Gastroesophageal sphincter (tissue), 4 donors: ENCODE results near the gene EIF4E3. TPM values are rescaled to one million over a fixed set of nuclear protein-coding genes. Genes with fewer than 3 reads are reported as not detected.

ENCODE experiments used
- ATAC-seq: fragments of 150-250 bp; one replicate; pipeline ENCODE4 v1.9.1; 2016; ENCODE audit warnings: mild to moderate bottlenecking, moderate library complexity
- H3K27ac ChIP-seq, 4 donors: fragments of 200-600 bp; sonication (generic) in 3 of 4; 1 replicate in 3 of 4; 2 replicates in 1 of 4; pipeline ENCODE4 v1.5.1; 2016 to 2019
- H3K27me3 ChIP-seq: fragments of 200-600 bp; sonication (generic); one replicate; pipeline ENCODE4 v1.5.1; 2019
- H3K36me3 ChIP-seq, 2 donors: fragments of 200-600 bp; sonication (generic); one replicate each; pipeline ENCODE4 v1.5.1; 2019; ENCODE audit warnings: control low read depth in 1 of 2
- H3K4me1 ChIP-seq, 3 donors: fragments of 200-600 bp; sonication (generic); 1 replicate in 2 of 3; 2 replicates in 1 of 3; pipeline ENCODE4 v1.5.1; 2016 to 2019; ENCODE audit warnings: control low read depth in 2 of 3
- H3K4me3 ChIP-seq, 2 donors: fragments of 200-600 bp; sonication (generic); one replicate each; pipeline ENCODE4 v1.5.1; 2019; ENCODE audit warnings: mild to moderate bottlenecking in 1 of 2, moderate library complexity in 1 of 2
- H3K9me3 ChIP-seq, 3 donors: fragments of 200-600 bp; sonication (generic); one replicate each; pipeline ENCODE4 v1.5.1; 2017 to 2019; ENCODE audit warnings: control low read depth in 2 of 3
- EP300 ChIP-seq: sonication (generic); formaldehyde crosslinking; IDR thresholded peaks from one replicate; pipeline ENCODE4 v1.6.1; 2017; ENCODE audit warnings: antibody characterized with exemption, mild to moderate bottlenecking
- POLR2A ChIP-seq, 2 donors: fragments of 450-650 bp; IDR thresholded peaks; one replicate each; pipeline ENCODE4 v1.6.1; 2017; ENCODE audit warnings: antibody characterized with exemption in 2 of 2, mild to moderate bottlenecking in 2 of 2, moderate library complexity in 1 of 2
- POLR2AphosphoS5 ChIP-seq: sonication (generic); formaldehyde crosslinking; IDR thresholded peaks from one replicate; pipeline ENCODE4 v1.6.1; 2017; ENCODE audit warnings: antibody characterized with exemption
- WGBS, 2 donors: methylation state at CpG; one replicate each; pipeline ENCODE4 v1.1.5; 2018; ENCODE audit warnings: low coverage in 1 of 2; 5-methylcytosine and 5-hydroxymethylcytosine counted together
- total RNA-seq, 4 donors: library from RNA; depleted of rRNA; stranded (reverse); fragments of >200 nt; gene quantifications; one replicate each; pipeline ENCODE4 v1.1.0, GENCODE V29; 2016
- TF ChIP-seq, protein P1 (sequence below), 4 experiments: fragments of 200-600 bp in 2 of 4; fragments of 450-650 bp in 2 of 4; sonication (generic) in 1 of 4; IDR thresholded peaks; one replicate each; pipeline ENCODE4 v1.5.1; 2017 to 2019; ENCODE audit warnings: antibody characterized with exemption in 4 of 4, mild to moderate bottlenecking in 2 of 4, moderate library complexity in 2 of 4

The EIF4E3 gene
- total RNA-seq, 4 donors from 2014 or later: 28.8 to 55.8 (median 41.6) TPM

GRCh38 chr3:71647751-71648150 lies 77.5 kb downstream of the EIF4E3 start:
- no peak for ATAC-seq
- H3K27ac ChIP-seq: no peak overlapping the region
- no peak overlapping the region for H3K4me3 ChIP-seq
- H3K36me3 ChIP-seq: no peaks in the 10 kb centered on the region
- H3K27me3 ChIP-seq: no peaks in the 10 kb centered on the region
- WGBS, 2 donors: 54 to 65% methylated on average over 3 of the region's 3 CpGs
- H3K4me1 ChIP-seq: peaks cover 0 to 27% (median 0%) of the 10 kb centered on the region in 3 donors
- H3K9me3 ChIP-seq: no peaks in the 10 kb centered on the region
- TF ChIP-seq, protein P1, sequence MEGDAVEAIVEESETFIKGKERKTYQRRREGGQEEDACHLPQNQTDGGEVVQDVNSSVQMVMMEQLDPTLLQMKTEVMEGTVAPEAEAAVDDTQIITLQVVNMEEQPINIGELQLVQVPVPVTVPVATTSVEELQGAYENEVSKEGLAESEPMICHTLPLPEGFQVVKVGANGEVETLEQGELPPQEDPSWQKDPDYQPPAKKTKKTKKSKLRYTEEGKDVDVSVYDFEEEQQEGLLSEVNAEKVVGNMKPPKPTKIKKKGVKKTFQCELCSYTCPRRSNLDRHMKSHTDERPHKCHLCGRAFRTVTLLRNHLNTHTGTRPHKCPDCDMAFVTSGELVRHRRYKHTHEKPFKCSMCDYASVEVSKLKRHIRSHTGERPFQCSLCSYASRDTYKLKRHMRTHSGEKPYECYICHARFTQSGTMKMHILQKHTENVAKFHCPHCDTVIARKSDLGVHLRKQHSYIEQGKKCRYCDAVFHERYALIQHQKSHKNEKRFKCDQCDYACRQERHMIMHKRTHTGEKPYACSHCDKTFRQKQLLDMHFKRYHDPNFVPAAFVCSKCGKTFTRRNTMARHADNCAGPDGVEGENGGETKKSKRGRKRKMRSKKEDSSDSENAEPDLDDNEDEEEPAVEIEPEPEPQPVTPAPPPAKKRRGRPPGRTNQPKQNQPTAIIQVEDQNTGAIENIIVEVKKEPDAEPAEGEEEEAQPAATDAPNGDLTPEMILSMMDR (IDR thresholded peaks at IDR 0.05): no peak
- TF ChIP-seq POLR2AphosphoS5 (no peak), EP300 (no peak), POLR2A (IDR thresholded peaks at IDR 0.05) (no peak)

- H3K27ac ChIP-seq: no peak overlapping the region
- no peak for ATAC-seq
- peaks cover 0 to 19% (median 0%) of the 10 kb centered on the region in 3 donors for H3K4me1 ChIP-seq
- TF ChIP-seq, protein P1 (IDR thresholded peaks at IDR 0.05): no peak
- TF ChIP-seq EP300 (no peak), POLR2A (IDR thresholded peaks at IDR 0.05) (no peak), POLR2AphosphoS5 (no peak)
- H3K36me3 ChIP-seq: no peaks in the 10 kb centered on the region
- no peak overlapping the region for H3K4me3 ChIP-seq
- H3K27me3 ChIP-seq: no peaks in the 10 kb centered on the region
- no peaks in the 10 kb centered on the region for H3K9me3 ChIP-seq
Measured at GRCh38 chr3:71646971-71647370, 78.2 kb downstream of the EIF4E3 start.

GRCh38 chr3:71645140-71645539 lies 80.1 kb downstream of the EIF4E3 start:
- TF ChIP-seq POLR2AphosphoS5: no peak
- TF ChIP-seq, protein P1 (IDR thresholded peaks at IDR 0.05): no peak
- TF ChIP-seq POLR2A (IDR thresholded peaks at IDR 0.05): no peak
- TF ChIP-seq EP300: no peak
- no peak overlapping the region for H3K27ac ChIP-seq
- no peaks in the 10 kb centered on the region for H3K27me3 ChIP-seq
- H3K36me3 ChIP-seq: no peaks in the 10 kb centered on the region
- H3K4me3 ChIP-seq: no peak overlapping the region
- 94 to 97% methylated on average over 3 of the region's 3 CpGs for WGBS, 2 donors
- peaks cover 0 to 13% (median 0%) of the 10 kb centered on the region in 3 donors for H3K4me1 ChIP-seq
- no peak for ATAC-seq
- no peaks in the 10 kb centered on the region for H3K9me3 ChIP-seq

GRCh38 chr3:71641674-71642073 lies 83.5 kb downstream of the EIF4E3 start:
- H3K36me3 ChIP-seq: no peaks in the 10 kb centered on the region
- no peak overlapping the region for H3K4me3 ChIP-seq
- WGBS, 2 donors: 80 to 89% methylated on average over 4 of the region's 4 CpGs
- H3K27ac ChIP-seq: no peak overlapping the region
- H3K9me3 ChIP-seq: no peaks in the 10 kb centered on the region
- peaks cover 0 to 3% (median 0%) of the 10 kb centered on the region in 3 donors for H3K4me1 ChIP-seq
- no peak for ATAC-seq
- no peak for TF ChIP-seq POLR2A (IDR thresholded peaks at IDR 0.05)
- TF ChIP-seq EP300: no peak
- TF ChIP-seq, protein P1 (IDR thresholded peaks at IDR 0.05): no peak
- no peak for TF ChIP-seq POLR2AphosphoS5
- H3K27me3 ChIP-seq: no peaks in the 10 kb centered on the region

GRCh38 chr3:71640331-71640983 lies 84.7 kb downstream of the EIF4E3 start:
- ATAC-seq: no peak
- H3K27me3 ChIP-seq: no peaks in the 10 kb centered on the region
- TF ChIP-seq EP300 (no peak), POLR2A (IDR thresholded peaks at IDR 0.05) (no peak), POLR2AphosphoS5 (no peak)
- TF ChIP-seq, protein P1 (IDR thresholded peaks at IDR 0.05): no peak

More at GRCh38 chr3:71640331-71640983, 84.7 kb downstream of the EIF4E3 start:
- Histone ChIP-seq H3K36me3 (no peaks in the 10 kb centered on the region), H3K4me3 (no peak overlapping the region), H3K9me3 (no peaks in the 10 kb centered on the region), H3K4me1 (no peaks in the 10 kb centered on the region), H3K27ac (no peak overlapping the region)
- WGBS, 2 donors: 72 to 91% methylated on average over 9 of the region's 9 CpGs
